LNCaP clone FGC (cell line): Measurements from ENCODE around the gene MRPL58.
"Not testable (repeated sequence)": the region's sequence is repeated elsewhere in the genome, so short reads cannot be mapped to it uniquely, and the experiment has no call there.

Experiments used
- DNase-seq: peaks from one replicate; pipeline ENCODE4 v3.0.0-alpha.2; 2011; ENCODE audit warnings: low read depth
- H3K4me3 ChIP-seq: 2 replicates; pipeline ENCODE4 v1.5.1; 2011; ENCODE audit warnings: mild to moderate bottlenecking, low read depth, low read length, control low read depth
- CTCF ChIP-seq: IDR thresholded peaks from 2 replicates; pipeline ENCODE4 v1.5.1; 2012; ENCODE audit warnings: mild to moderate bottlenecking; ENCODE audit not compliant: control insufficient read depth, insufficient read depth; ENCODE audit errors: extremely low read depth

Gene MRPL58

GRCh38 chr17:75041656-75042280 is 29.3 kb downstream of the MRPL58 start:
- no peak overlapping the region for H3K4me3 ChIP-seq
- TF ChIP-seq CTCF, result no peak
- no peak for DNase-seq

DNA sequence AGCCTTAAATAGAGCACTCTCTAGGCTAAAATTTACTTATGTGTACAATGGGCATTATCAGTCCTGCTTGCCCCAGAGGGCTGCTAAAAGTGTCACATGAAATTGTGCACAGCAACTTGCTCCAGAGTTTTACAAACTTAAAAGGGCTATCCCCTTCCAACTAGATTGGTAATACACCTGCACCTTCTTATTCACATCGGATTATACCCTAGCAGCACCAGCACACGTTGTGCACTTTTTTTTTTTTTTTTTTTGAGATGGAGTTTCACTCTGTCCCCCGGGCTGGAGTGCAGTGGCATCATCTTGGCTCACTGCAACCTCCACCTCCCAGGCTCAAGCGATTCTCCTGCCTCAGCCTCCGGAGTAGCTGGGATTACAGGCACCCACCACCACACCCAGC is 31.3 kb downstream of the MRPL58 start:
- not testable (repeated sequence) for H3K4me3 ChIP-seq, DNase-seq

DNA sequence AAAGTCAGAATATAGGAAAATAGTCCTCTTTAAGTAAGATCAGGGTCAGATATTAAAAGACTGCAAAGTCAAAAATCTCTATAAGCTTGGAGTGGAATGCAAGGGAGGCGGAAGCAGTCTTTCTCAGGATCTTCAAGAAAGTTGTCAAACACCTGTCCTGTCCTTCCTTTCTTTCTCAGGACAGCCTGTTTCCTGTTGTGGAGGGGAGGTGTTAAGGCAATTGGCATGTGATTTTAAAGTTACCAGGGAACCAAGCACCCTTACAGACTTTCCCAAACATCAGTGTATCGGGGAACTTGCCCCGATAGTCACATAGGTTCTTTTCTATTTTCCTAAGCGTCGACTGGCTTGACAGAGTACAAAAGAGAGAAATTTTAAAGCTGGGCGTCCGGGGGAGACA is 32.2 kb downstream of the MRPL58 start:
- no peak overlapping the region for H3K4me3 ChIP-seq
- no peak for TF ChIP-seq CTCF
- DNase-seq, result no peak

GRCh38 chr17:75045946-75046406 is 33.5 kb downstream of the MRPL58 start:
- peak overlapping the region; percentile 95 for H3K4me3 ChIP-seq
- not testable (repeated sequence) for DNase-seq

GRCh38 chr17:75046407-75047289 is 34.2 kb downstream of the MRPL58 start, which contains the start of the genes ATP5PD and KCTD2:
TSS of gene ATP5PD (minus strand) at chr17:75046969. CDS start at chr17:75042650, 4,319 bp downstream.
TSS of gene KCTD2 (plus strand) at chr17:75047225. CDS start at chr17:75047251, 26 bp downstream.
- DNase-seq, result peak; percentile 90
- H3K4me3 ChIP-seq, result peak within 1 kb of the TSS; percentile 95
- TF ChIP-seq CTCF, result no peak

GRCh38 chr17:75047398-75048098 is 35.1 kb downstream of the MRPL58 start:
- peak overlapping the region; percentile 95 for H3K4me3 ChIP-seq
- no peak for DNase-seq

More at GRCh38 chr17:75047398-75048098, 35.1 kb downstream of the MRPL58 start:
- no peak for TF ChIP-seq CTCF
